ENCODE measurements around the gene ARMC6. TPM values are rescaled to one million over a fixed set of nuclear protein-coding genes. Genes with fewer than 3 reads are reported as not detected.

Gene ARMC6
- total RNA-seq, 1 experiment from 2014 or later: 66.5 TPM

DNA sequence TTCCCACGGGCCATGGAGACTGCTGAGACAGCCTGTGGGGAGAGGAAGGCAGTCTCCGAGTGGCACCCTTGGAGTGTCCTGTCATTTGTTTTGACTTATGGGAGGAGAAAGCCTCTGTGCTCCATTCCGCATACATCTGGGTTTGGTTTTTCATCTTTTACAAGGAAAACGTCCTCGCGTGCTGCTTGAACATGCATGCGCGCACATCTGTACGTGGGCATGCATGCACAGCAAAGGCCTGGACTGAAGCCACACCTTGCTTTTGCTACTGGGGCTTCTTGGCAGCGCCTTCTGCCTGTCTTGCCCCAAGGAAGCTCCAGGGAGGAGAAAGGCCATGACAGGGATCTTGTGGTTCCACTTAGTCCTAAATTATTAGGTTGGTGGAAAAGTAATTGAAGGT is 44.1 kb upstream of the ARMC6 start:
- no peaks in the 10 kb centered on the region for H3K27me3 ChIP-seq (ENCODE audit: insufficient read depth, low read length)
- H3K23ac ChIP-seq (ENCODE audit: insufficient read length, low read depth, low read length): no peak overlapping the region
- no peak overlapping the region for H4K5ac ChIP-seq (ENCODE audit: insufficient read length, low read depth, low read length)
- no peaks in the 10 kb centered on the region for H3K4me1 ChIP-seq (ENCODE audit: insufficient read depth, low read length)
- H3K23me2 ChIP-seq (ENCODE audit: insufficient read length, low read depth, low read length, poor library complexity, severe bottlenecking): no peaks in the 10 kb centered on the region
- H3K27me3 Mint-ChIP-seq (ENCODE audit: low read depth): peaks cover 13% of the 10 kb centered on the region
- H3T11ph ChIP-seq (ENCODE audit: low read length): no peak overlapping the region
- no peak overlapping the region for H3K27ac ChIP-seq (ENCODE audit: insufficient read length, low read depth, low read length)
- H3K9me3 Mint-ChIP-seq: no peaks in the 10 kb centered on the region
- no peak overlapping the region for H3K4ac ChIP-seq (ENCODE audit: low read depth, low read length)
- no peak overlapping the region for H4K8ac ChIP-seq (replicated peaks; ENCODE audit: insufficient read length, low read depth, low read length)
- no peak overlapping the region for H3K9ac ChIP-seq (ENCODE audit: extremely low read depth, insufficient read length, low read length)
- H3K18ac ChIP-seq (ENCODE audit: insufficient read length, low read depth, low read length): no peak overlapping the region
- no peak overlapping the region for H4K91ac ChIP-seq (ENCODE audit: insufficient read length, low read depth, low read length)
- H3K4me1 Mint-ChIP-seq: peaks cover 5 to 7% of the 10 kb centered on the region in 2 experiments; a peak in 2 of 4 replicates
- peaks cover 16 to 30% (median 24%) of the 10 kb centered on the region in 3 experiments; a peak in 6 of 7 replicates for H3K36me3 Mint-ChIP-seq (ENCODE audit: insufficient read depth in 1 of 3, low read depth in 3 of 3)
- H3K4me3 Mint-ChIP-seq: no peak overlapping the region; a peak in 1 of 5 replicates
- no peak for DNase-seq
- H2BK120ac ChIP-seq (ENCODE audit: low read depth, low read length, poor library complexity, severe bottlenecking): no peak overlapping the region
- H3K27ac Mint-ChIP-seq: peak overlapping the region in 1 of 3 experiments; percentile 28; a peak in 2 of 7 replicates
- H3K9me3 ChIP-seq (ENCODE audit: control insufficient read depth, low read depth, low read length): no peaks in the 10 kb centered on the region
- H3K4me2 ChIP-seq (ENCODE audit: insufficient read depth, insufficient read length, low read length): no peak overlapping the region
- no peak overlapping the region for H2BK12ac ChIP-seq (ENCODE audit: insufficient read length, low read depth, low read length)
- TF ChIP-seq, protein P1, sequence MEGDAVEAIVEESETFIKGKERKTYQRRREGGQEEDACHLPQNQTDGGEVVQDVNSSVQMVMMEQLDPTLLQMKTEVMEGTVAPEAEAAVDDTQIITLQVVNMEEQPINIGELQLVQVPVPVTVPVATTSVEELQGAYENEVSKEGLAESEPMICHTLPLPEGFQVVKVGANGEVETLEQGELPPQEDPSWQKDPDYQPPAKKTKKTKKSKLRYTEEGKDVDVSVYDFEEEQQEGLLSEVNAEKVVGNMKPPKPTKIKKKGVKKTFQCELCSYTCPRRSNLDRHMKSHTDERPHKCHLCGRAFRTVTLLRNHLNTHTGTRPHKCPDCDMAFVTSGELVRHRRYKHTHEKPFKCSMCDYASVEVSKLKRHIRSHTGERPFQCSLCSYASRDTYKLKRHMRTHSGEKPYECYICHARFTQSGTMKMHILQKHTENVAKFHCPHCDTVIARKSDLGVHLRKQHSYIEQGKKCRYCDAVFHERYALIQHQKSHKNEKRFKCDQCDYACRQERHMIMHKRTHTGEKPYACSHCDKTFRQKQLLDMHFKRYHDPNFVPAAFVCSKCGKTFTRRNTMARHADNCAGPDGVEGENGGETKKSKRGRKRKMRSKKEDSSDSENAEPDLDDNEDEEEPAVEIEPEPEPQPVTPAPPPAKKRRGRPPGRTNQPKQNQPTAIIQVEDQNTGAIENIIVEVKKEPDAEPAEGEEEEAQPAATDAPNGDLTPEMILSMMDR (conservative IDR thresholded peaks at IDR 0.05): no peak
- WGBS (ENCODE audit: extremely low coverage, insufficient read length, low lambda C conversion rate): no CpG with 5 or more reads among the region's 10 CpGs
- H2AFZ ChIP-seq (ENCODE audit: low read length): no peak overlapping the region
- H4K20me1 ChIP-seq (ENCODE audit: control insufficient read depth, insufficient read depth, insufficient read length): peaks cover 2% of the 10 kb centered on the region
- H3K79me2 ChIP-seq (ENCODE audit: insufficient read depth, low read length): no peaks in the 10 kb centered on the region
- no peak overlapping the region for H3K14ac ChIP-seq (ENCODE audit: insufficient read depth, low read length)
- no peak overlapping the region for H2AK5ac ChIP-seq (ENCODE audit: insufficient read length, low read length)
- H3K79me1 ChIP-seq (ENCODE audit: insufficient read depth, low read depth, low read length, poor library complexity, severe bottlenecking): no peaks in the 10 kb centered on the region
- no peak overlapping the region for H3K56ac ChIP-seq (ENCODE audit: insufficient read length, low read depth, low read length)
- H2BK5ac ChIP-seq (ENCODE audit: insufficient read length, low read length): no peak overlapping the region
- H2BK15ac ChIP-seq (ENCODE audit: low read depth, low read length): no peak overlapping the region
- H2BK20ac ChIP-seq (ENCODE audit: low read depth, low read length, poor library complexity, severe bottlenecking): no peak overlapping the region
